Measurements from ENCODE around the gene SPAG16.
"Not testable (repeated sequence)": the region's sequence is repeated elsewhere in the genome, so short reads cannot be mapped to it uniquely, and the experiment has no call there.

SPAG16 gene

GRCh38 chr2:213848631-213849030, 564.4 kb downstream of the SPAG16 start:
- DNase-seq, result no peak

DNA sequence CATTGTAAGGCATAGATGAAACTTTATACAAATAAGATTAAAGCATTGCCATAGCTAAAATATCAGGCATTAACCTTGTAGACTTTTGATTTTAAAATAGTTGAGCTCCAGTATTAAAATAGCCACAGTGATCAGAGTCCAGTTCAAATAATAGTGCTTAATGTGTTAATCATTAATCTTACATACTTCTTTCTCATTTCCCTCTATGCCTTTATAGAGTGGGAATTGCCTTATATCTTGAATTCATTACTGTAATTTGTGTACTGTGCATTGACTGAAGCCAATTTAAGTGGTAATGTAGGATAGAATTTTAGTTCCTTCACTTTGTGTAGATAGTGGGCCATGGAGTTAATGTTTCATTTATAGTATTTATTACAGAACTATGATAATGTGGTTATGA, 577.4 kb downstream of the SPAG16 start:
- DNase-seq, result no peak

- no peak for DNase-seq
Observed at GRCh38 chr2:213862407-213863076, 578.3 kb downstream of the SPAG16 start.

- DNase-seq, result no peak
Observed at GRCh38 chr2:213863541-213863940, 579.3 kb downstream of the SPAG16 start.

DNA sequence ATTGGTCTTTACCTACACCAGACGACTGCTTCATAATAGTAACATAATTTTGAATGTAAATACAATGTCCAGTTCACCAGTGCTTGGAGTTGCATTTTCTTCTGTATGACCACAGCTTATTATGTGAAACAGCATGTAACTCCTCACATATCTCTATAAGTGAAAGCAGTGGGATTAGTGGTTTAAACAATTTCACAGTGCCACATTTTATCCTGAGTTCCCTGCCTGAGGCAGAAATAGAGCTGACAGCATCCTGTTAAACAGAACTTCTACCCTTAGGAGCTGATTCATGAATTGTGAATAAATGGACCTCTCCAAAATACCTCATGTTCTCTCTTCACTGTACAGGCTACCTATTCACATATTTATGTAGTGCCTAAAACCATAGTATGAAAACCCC, 584.3 kb downstream of the SPAG16 start:
- no peak for DNase-seq

DNA sequence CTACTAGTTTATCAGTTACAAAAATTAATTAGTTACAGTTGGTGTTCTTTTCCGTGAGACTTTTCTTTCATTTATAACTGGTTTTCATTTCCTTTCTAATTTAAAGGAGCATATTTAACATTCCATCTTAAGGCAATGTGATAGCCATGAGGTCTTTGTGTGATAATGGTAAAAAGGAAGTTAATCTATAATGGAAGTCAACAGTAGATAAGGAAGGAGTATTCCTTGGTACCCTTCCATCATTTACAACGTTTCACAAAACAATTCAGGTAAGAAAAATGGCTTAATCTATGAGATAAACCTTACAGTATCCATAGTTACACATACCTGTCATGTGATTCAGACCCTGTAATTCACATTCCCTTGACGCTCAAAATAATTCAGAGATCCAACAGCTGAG, 601.2 kb downstream of the SPAG16 start:
- DNase-seq, result no peak

- no peak for DNase-seq
Observed at GRCh38 chr2:213914510-213914909, 630.2 kb downstream of the SPAG16 start.

DNA sequence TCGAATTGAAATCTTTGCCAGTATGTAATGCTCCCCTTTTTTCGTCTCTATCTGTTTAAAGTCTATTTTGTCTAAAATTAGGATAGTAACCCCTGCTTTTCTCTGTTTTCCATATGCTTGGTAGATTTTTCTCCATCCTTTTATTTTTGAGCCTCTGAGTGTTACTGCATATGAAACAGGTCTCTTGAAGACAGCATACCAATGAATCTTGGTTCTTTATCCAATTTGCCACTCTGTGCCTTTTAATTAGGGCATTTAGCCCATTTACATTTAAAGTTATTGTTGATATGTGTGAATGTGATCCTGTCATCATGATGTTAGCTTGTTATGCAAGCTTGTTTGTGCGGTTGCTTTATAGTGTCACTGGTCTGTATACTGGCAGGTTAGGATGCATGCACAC, 635.8 kb downstream of the SPAG16 start:
- no peak for DNase-seq

GRCh38 chr2:213923543-213923942, 639.3 kb downstream of the SPAG16 start:
- DNase-seq, result no peak

GRCh38 chr2:213934560-213934959, 650.3 kb downstream of the SPAG16 start:
- no peak for DNase-seq

DNA sequence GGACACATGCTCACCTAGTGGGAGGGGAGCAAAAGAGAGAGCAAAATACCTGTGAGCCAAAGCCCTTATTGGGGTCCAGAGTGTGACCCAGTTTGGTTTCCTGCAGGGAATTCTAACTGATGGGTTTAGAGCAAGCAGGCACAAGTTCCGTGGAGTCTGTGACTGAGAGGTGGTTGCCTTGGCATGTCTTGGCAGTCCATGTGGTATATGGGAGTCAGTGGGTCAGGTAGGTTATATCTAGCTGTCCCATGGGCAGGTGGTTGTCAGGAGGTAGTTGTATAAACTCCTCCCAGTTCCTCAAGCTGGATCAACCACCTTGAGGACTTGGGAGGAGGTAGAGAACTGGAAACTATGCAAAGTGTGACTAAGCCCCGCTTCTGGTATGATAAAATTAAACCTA, 673.8 kb downstream of the SPAG16 start:
- no peak for DNase-seq

GRCh38 chr2:213959589-213959988, 675.3 kb downstream of the SPAG16 start:
- DNase-seq, result no peak

DNA sequence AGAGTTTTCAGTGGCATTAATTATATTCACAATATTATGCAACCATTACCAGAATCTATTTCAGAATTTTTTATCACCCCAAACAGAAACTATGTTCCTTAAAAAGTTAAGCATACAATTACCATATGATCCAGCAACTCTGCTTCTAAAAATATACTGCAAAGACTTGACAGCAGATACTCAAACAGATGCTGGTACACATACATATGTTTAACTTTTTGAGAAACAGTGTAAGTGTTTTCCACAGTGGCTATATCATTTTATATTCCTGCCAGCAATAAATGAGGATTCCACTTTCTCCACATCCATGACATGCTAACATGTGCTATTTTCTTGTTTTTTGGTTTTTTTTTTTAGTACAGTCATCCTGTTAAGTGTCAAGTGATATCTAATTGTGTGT, 687.3 kb downstream of the SPAG16 start:
- DNase-seq, result no peak

DNA sequence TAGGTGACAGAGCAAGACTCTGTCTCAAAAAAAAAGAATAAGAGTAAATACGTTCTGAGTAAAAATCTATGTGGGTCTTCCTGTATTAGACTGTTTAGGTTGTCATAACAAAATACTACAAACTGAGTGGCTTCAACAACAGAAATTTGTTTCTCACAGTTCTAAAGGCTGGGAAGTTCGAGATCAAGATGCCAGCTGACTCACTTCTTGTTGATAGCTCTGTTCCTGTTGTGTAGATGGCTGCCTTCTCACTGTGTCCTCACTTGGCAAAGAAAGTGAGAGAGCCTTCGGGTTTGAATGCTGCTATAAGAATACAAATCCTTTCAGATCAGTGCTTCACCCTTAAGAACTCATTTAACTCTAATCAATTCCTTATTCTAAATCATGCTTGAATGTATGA, 696.6 kb downstream of the SPAG16 start:
- DNase-seq, result no peak

- DNase-seq, result no peak
Observed at GRCh38 chr2:213989207-213989606, 704.9 kb downstream of the SPAG16 start.

GRCh38 chr2:213991453-213992108, 707.3 kb downstream of the SPAG16 start:
- DNase-seq, result no peak

- no peak for DNase-seq
Observed at GRCh38 chr2:213995400-213996105, 711.3 kb downstream of the SPAG16 start.

GRCh38 chr2:213998976-213999375, 714.7 kb downstream of the SPAG16 start:
- DNase-seq, result not testable (repeated sequence)

GRCh38 chr2:214004463-214004862, 720.2 kb downstream of the SPAG16 start:
- DNase-seq, result no peak

DNA sequence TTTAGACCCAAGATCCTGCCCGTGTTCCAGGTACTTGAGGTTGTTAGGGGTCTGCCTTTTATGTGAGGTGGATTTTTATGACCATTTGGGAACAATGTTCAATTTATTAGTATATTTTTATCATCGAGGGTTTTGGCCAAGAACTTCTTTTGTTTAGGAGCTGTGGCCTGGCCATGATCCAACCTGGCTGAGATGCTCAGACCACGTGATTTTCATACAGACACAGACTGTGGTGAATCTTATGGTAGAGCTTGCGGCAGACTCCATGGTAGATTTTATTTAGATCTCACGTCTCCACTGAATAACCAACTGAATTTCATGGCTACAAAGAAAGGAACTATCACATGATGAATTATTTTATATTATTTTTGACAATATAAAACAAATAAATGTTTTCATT, 721.1 kb downstream of the SPAG16 start:
- no peak for DNase-seq

DNA sequence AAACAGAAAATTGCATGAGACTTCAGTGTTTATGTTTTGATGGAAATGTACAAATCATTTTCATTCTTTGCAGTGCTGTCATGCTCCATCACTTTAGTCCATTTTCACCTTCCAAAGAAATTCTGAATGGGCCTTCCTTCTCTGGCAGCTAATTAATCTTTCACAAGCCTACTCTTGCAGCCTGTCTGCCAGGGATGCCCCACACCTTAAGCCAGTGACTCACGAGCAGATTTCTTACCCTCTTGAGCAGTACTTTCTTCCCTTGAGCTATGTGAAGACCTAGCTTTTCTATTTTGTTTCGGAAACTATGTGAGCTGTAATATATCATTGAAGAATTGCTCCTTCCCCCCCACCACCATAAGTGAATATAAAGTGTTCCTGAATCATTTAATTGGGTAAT, 722.3 kb downstream of the SPAG16 start:
- no peak for DNase-seq

GRCh38 chr2:214011676-214012075, 727.4 kb downstream of the SPAG16 start:
- DNase-seq, result no peak

DNA sequence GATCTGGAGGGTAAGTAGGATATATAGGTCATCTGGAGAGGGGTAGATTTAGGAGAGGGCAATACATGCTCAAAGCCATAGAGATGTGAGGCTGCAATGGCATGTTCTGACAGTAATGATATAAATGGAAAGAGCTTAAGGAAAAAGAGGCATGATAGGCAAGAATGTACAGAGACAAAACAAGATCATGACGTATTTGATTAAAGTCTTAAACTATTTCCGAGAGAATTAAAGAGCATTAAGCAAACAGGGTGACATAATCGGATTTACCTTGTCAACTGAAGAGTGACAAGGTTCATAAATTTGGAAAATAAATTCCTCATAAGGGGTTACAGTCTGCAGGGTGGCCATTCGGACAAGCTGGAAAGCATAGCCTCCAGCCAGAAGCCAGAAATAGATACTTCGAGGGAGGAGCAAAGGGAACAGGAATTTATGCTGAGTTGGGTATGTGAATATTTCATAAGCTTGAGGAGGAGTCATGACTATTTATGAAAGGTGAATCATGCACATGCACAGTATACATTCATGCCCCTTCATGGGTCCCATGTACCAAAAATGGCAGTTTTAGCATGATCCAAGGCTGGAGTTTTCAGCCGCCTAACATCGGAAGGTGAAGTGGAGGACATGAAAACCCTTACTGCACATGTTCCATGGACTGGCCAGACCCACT, 730.4 kb downstream of the SPAG16 start:
- no peak for DNase-seq

Data from NCI-H1694 treated with DMSO at 0.1 percent for 48 hours (cell line).